CD8-positive, alpha-beta memory T cell (primary cell): ENCODE data around the gene ONECUT2. TPM values are rescaled to one million over a fixed set of nuclear protein-coding genes. Genes with fewer than 3 reads are reported as not detected.

Experiments
- CTCF ChIA-PET: fragments of 350-600 bp; sonication (Branson Sonifier 250); formaldehyde crosslinking; loops from one replicate; lab custom pipeline; 2021; ENCODE audit warnings: antibody characterized with exemption; lab: Charles Lee
- POLR2A ChIA-PET: fragments of 350-600 bp; sonication (Branson Sonifier 250); formaldehyde crosslinking; loops from one replicate; lab custom pipeline; 2021; ENCODE audit warnings: antibody characterized with exemption; lab: Charles Lee
- DNase-seq, 5 donors: peaks; one replicate each; pipeline versions ENCODE4 v3.0.0 to v3.0.0-alpha.2; 2020 to 2022; ENCODE audit warnings: mixed read lengths in 1 of 5
- H3K27ac ChIP-seq: one replicate; pipeline ENCODE4 v1.7.0; 2013; ENCODE audit warnings: low read depth, mild to moderate bottlenecking, low read length, moderate library complexity
- H3K27me3 ChIP-seq: 2 replicates; pipeline ENCODE4 v1.7.0; 2013; ENCODE audit warnings: low read length, mild to moderate bottlenecking; ENCODE audit not compliant: insufficient read depth, poor library complexity, severe bottlenecking
- H3K36me3 ChIP-seq: 2 replicates; pipeline ENCODE4 v1.7.0; 2013; ENCODE audit warnings: mild to moderate bottlenecking, low read length, moderate library complexity; ENCODE audit not compliant: insufficient read depth
- H3K4me1 ChIP-seq: 2 replicates; pipeline ENCODE4 v1.7.0; 2013; ENCODE audit warnings: mild to moderate bottlenecking, low read length, moderate library complexity; ENCODE audit not compliant: insufficient read depth
- H3K4me3 ChIP-seq: 2 replicates; pipeline ENCODE4 v1.7.0; 2013; ENCODE audit warnings: mild to moderate bottlenecking, low read length
- H3K9me3 ChIP-seq: 2 replicates; pipeline ENCODE4 v1.7.0; 2013; ENCODE audit warnings: mild to moderate bottlenecking, low read length
- H3K27ac Mint-ChIP-seq, 8 donors: one replicate each; pipeline ENCODE4 v1.8.0; 2020 to 2021; ENCODE audit warnings: mixed read lengths in 8 of 8, mild to moderate bottlenecking in 6 of 8, inconsistent platforms in 3 of 8, moderate library complexity in 3 of 8
- H3K27me3 Mint-ChIP-seq, 2 donors: one replicate each; pipeline ENCODE4 v1.8.0; 2020 to 2021; ENCODE audit warnings: mixed read lengths in 2 of 2, mild to moderate bottlenecking in 1 of 2, moderate library complexity in 1 of 2
- H3K36me3 Mint-ChIP-seq, 3 donors: one replicate each; pipeline ENCODE4 v1.8.0; 2020 to 2021; ENCODE audit warnings: mixed read lengths in 3 of 3, inconsistent platforms in 1 of 3, mild to moderate bottlenecking in 1 of 3
- H3K4me1 Mint-ChIP-seq, 3 donors: one replicate each; pipeline ENCODE4 v1.8.0; 2020 to 2021; ENCODE audit warnings: mixed read lengths in 3 of 3, inconsistent platforms in 1 of 3, mild to moderate bottlenecking in 1 of 3
- H3K4me3 Mint-ChIP-seq, 7 donors: one replicate each; pipeline ENCODE4 v1.8.0; 2020 to 2021; ENCODE audit warnings: mixed read lengths in 7 of 7, mild to moderate bottlenecking in 6 of 7, moderate library complexity in 4 of 7, inconsistent platforms in 2 of 7
- H3K9me3 Mint-ChIP-seq, 5 donors: one replicate each; pipeline ENCODE4 v1.8.0; 2020 to 2022; ENCODE audit warnings: mixed read lengths in 5 of 5, mild to moderate bottlenecking in 3 of 5, moderate library complexity in 2 of 5, inconsistent platforms in 1 of 5
- polyA plus RNA-seq: library from polyadenylated mRNA; unstranded; fragments of 300-500 nt; fragmentation: Illumina TruSeq; gene quantifications from one replicate; pipeline ENCODE4 v1.2.3, GENCODE V29; 2021
- total RNA-seq, 2 experiments: library from RNA; stranded (reverse); gene quantifications; one replicate each; pipeline ENCODE4 v1.2.3, GENCODE V29; 2021

ONECUT2 gene
- total and polyA plus RNA-seq, 3 experiments from 2014 or later = not detected

DNA sequence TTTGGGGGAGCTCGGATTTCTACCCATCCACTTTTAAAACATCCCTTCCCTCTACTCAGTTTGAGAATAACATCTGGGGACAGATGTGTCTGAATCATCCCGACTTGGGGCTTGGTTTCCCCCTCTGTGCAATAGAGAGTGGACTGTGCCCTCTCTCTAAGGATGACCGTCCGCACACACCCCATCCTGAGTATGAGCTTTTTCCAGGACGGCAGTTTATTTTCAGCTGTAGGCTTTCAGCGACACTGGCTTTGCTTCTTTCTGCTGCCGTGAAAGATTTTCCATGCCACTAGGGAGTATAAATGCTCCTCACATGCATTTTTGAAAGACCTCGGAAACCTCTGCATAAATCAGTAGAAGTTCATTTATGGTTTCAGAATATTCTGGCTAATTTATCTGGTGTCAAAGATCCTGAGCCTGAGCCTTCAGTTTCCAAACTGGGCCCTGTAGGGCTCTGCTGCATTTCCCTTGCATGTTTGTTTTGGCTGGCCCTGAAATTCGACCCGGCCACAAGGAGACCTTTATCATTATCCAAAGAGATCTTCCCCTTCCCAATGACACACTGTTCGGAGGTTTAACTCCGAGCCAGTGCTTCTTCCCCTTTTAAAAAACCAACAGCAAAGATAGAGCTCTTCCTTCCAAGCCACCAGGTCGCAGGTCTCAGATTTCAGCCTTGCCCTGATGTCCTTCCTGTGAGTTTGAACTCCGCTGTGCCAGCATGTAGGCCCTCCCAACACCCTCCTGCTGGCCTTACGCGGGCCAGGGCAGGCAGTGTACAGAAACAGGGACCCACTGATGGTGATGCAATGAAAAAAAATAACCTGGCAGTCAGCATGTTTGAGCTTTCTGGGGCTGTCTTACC is 98.1 kb downstream of the ONECUT2 start:
- no peak overlapping the region for H3K27ac ChIP-seq
- no peaks in the 10 kb centered on the region for H3K4me1 ChIP-seq
- Mint-ChIP-seq H3K9me3 (no peaks in the 10 kb centered on the region), H3K27ac (no peak overlapping the region), H3K4me3 (no peak overlapping the region), H3K36me3 (no peaks in the 10 kb centered on the region), H3K27me3 (peaks cover 0 to 6% of the 10 kb centered on the region in 2 donors), H3K4me1 (no peaks in the 10 kb centered on the region)
- ChIA-PET POLR2A (no interaction called here), CTCF (no interaction called here)
- no peak overlapping the region for H3K4me3 ChIP-seq
- DNase-seq = no peak
- H3K36me3 ChIP-seq = no peaks in the 10 kb centered on the region
- H3K27me3 ChIP-seq = no peaks in the 10 kb centered on the region
- no peaks in the 10 kb centered on the region for H3K9me3 ChIP-seq

DNA sequence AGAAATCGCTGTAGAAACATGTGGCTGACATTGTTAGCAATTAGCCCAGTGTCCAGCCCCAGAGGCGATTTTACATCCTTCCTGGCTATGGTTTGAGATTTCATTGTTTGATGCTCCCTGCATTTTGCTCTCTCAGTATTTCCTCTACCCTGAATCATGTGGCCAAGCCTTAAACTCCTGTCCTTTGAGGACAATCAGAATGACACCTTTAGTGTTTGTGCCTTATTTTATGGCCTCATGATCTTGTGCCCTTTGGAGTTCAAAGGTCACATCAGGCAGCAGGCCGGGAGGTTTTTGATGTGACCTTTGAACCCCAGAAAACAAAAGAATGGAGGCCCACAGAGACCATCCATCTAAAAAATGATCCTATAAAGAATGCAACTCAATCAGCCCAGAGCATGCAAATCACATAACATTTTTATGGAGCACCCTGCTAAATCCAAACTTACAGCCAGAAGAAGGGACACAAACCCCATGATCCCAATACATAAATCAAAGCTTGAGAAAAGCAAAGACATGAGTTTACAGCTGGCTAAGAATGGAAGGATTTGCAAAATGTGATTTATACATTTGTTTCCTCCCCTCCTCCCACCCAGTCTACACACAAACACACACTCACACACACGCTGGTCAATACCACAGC is 98.8 kb downstream of the ONECUT2 start:
- no peaks in the 10 kb centered on the region for H3K27me3 ChIP-seq
- H3K4me3 ChIP-seq = no peak overlapping the region
- ChIA-PET POLR2A (no interaction called here), CTCF (no interaction called here)
- Mint-ChIP-seq H3K9me3 (no peaks in the 10 kb centered on the region), H3K36me3 (no peaks in the 10 kb centered on the region), H3K4me1 (no peaks in the 10 kb centered on the region), H3K27me3 (peaks cover under 1 to 6% of the 10 kb centered on the region in 2 donors), H3K27ac (no peak overlapping the region), H3K4me3 (no peak overlapping the region)
- no peak for DNase-seq
- H3K27ac ChIP-seq = no peak overlapping the region
- no peaks in the 10 kb centered on the region for H3K9me3 ChIP-seq
- H3K36me3 ChIP-seq = no peaks in the 10 kb centered on the region
- no peaks in the 10 kb centered on the region for H3K4me1 ChIP-seq

DNA sequence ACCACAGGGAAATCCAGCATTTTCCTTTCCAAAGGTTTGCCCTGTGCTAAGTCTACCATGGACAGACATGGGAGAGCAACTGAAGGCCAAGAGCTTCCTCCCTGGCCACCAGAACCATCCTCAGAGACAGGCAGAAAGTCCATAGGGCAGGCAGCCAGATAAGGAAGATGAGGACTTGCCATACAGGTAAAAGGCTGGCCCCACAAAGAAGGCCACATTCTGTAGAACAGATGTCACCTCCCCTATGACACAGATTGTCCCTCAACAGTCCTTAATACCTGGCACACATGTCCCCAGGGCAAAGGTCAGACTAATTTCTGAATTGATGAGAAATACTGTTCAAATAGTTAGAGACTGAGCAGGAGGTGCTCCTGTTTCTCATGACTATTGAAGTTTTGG is 99.3 kb downstream of the ONECUT2 start:
- POLR2A ChIA-PET = no interaction called here
- H3K27me3 ChIP-seq = no peaks in the 10 kb centered on the region
- Mint-ChIP-seq H3K4me1 (no peaks in the 10 kb centered on the region), H3K9me3 (no peaks in the 10 kb centered on the region), H3K27ac (no peak overlapping the region), H3K36me3 (no peaks in the 10 kb centered on the region), H3K27me3 (peaks cover 4 to 5% of the 10 kb centered on the region in 2 donors), H3K4me3 (no peak overlapping the region)
- H3K27ac ChIP-seq = no peak overlapping the region
- no peak overlapping the region for H3K4me3 ChIP-seq
- no peaks in the 10 kb centered on the region for H3K9me3 ChIP-seq
- no peak for DNase-seq
- CTCF ChIA-PET = no interaction called here
- H3K4me1 ChIP-seq = no peaks in the 10 kb centered on the region
- H3K36me3 ChIP-seq = no peaks in the 10 kb centered on the region

DNA sequence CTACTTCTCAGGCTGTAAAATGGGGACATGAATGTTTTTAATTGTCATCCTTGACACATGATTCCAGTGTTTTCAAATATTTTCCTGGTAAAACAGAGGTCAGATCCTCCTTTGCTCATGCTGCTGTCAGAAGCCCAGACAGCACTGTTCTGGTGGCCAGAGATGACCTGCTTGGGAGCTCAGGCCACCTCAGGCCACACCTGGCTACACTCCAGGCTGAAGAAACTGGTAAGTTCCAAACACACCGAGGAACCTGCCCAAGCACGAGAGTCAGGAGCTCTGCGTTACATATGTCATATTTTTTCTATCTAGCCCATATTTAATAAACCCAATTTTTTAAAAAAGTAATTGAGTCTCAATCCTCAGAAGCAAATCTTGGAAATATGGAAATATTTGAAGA is 103.4 kb downstream of the ONECUT2 start:
- Histone ChIP-seq H3K9me3 (no peaks in the 10 kb centered on the region), H3K36me3 (no peaks in the 10 kb centered on the region), H3K27me3 (no peaks in the 10 kb centered on the region), H3K4me3 (no peak overlapping the region), H3K27ac (no peak overlapping the region), H3K4me1 (no peaks in the 10 kb centered on the region)
- Mint-ChIP-seq H3K27ac (no peak overlapping the region), H3K27me3 (peaks cover 4 to 5% of the 10 kb centered on the region in 2 donors), H3K4me3 (no peak overlapping the region), H3K36me3 (no peaks in the 10 kb centered on the region), H3K4me1 (no peaks in the 10 kb centered on the region), H3K9me3 (no peaks in the 10 kb centered on the region)
- ChIA-PET POLR2A (no interaction called here), CTCF (no interaction called here)
- DNase-seq = no peak

DNA sequence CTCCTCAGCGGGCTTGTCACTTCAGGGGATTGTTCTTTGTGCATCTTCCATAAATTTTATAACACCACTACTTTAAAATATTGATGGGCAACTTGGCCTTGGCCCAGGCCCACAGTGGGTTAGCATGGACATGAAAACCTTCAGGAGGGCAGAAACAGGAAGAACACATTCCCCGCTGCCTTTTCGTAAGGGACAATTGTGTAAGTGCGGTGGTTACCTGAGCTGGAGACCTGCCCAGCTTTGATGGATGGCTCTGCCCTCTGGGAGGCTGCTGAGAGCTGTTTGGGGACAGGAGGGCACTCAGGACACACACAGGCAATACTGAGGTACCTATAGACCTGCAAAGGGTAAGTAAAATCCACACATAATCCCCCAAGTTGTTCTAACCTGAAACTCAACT is 104.5 kb downstream of the ONECUT2 start:
- CTCF ChIA-PET = no interaction called here
- POLR2A ChIA-PET = no interaction called here
- H3K4me3 Mint-ChIP-seq = no peak overlapping the region

More for the DNA sequence above, 104.5 kb downstream of the ONECUT2 start:
- Histone ChIP-seq H3K36me3 (no peaks in the 10 kb centered on the region), H3K9me3 (no peaks in the 10 kb centered on the region), H3K27me3 (no peaks in the 10 kb centered on the region), H3K4me3 (no peak overlapping the region), H3K4me1 (no peaks in the 10 kb centered on the region), H3K27ac (no peak overlapping the region)
- no peaks in the 10 kb centered on the region for H3K36me3 Mint-ChIP-seq
- no peaks in the 10 kb centered on the region for H3K4me1 Mint-ChIP-seq
- DNase-seq = no peak
- peaks cover 4 to 5% of the 10 kb centered on the region in 2 donors for H3K27me3 Mint-ChIP-seq
- no peak overlapping the region for H3K27ac Mint-ChIP-seq
- H3K9me3 Mint-ChIP-seq = no peaks in the 10 kb centered on the region

Other genes starting within 250 kb of the ONECUT2 start
- gene ST8SIA3, start 82.8 kb upstream of the ONECUT2 start, total RNA-seq = not detected
- not detected for gene ST8SIA3, start 82.8 kb upstream of the ONECUT2 start, polyA plus RNA-seq
- gene FECH, start 151.3 kb downstream of the ONECUT2 start, total RNA-seq = 10 to 100 TPM; 31.5 to 34.9 TPM
- gene FECH, start 151.3 kb downstream of the ONECUT2 start, polyA plus RNA-seq = 22.0 TPM
- gene NARS1, start 186.5 kb downstream of the ONECUT2 start, total RNA-seq = 100 to 1,000 TPM; 113 to 115 TPM
- 60.3 TPM for gene NARS1, start 186.5 kb downstream of the ONECUT2 start, polyA plus RNA-seq